Keratinocyte (primary cell): ENCODE results near the gene YAP1. TPM values are rescaled to one million over a fixed set of nuclear protein-coding genes. Genes with fewer than 3 reads are reported as not detected.

Experiments used
- DNase-seq: peaks from one replicate; pipeline ENCODE4 v3.0.0-alpha.2; 2011; ENCODE audit warnings: low read depth, missing footprints, low spot score
- FAIRE-seq: peaks from 2 replicates; lab custom pipeline; 2011; peaks lifted over from hg19 to GRCh38; lab: Jason Lieb, UNC
- H2AFZ ChIP-seq: 2 replicates; pipeline ENCODE4 v1.6.0; 2012; ENCODE audit warnings: low read length, control low read depth, inconsistent platforms; ENCODE audit not compliant: control insufficient read depth
- H3K27ac ChIP-seq: 2 replicates; pipeline ENCODE4 v1.5.1; 2011; ENCODE audit warnings: low read length; ENCODE audit not compliant: control insufficient read depth, insufficient read depth
- H3K27me3 ChIP-seq: 3 replicates; pipeline ENCODE4 v1.6.0; 2011; ENCODE audit warnings: low read length; ENCODE audit not compliant: control insufficient read depth, insufficient read depth; ENCODE audit errors: extremely low read depth
- H3K36me3 ChIP-seq, 2 experiments: 2 replicates in 1 of 2; 3 replicates in 1 of 2; pipeline ENCODE4 v1.5.1; 2011; ENCODE audit warnings: low read length in 2 of 2, mild to moderate bottlenecking in 1 of 2; ENCODE audit not compliant: control insufficient read depth in 2 of 2, insufficient read depth in 2 of 2; ENCODE audit errors: extremely low read depth in 1 of 2
- H3K4me1 ChIP-seq: 3 replicates; pipeline ENCODE4 v1.5.1; 2011; ENCODE audit warnings: low read length; ENCODE audit not compliant: control insufficient read depth, insufficient read depth; ENCODE audit errors: extremely low read depth
- H3K4me2 ChIP-seq: 3 replicates; pipeline ENCODE4 v1.6.0; 2011; ENCODE audit warnings: low read depth, low read length; ENCODE audit not compliant: control insufficient read depth, insufficient read depth; ENCODE audit errors: extremely low read depth
- H3K4me3 ChIP-seq, 3 experiments: fragments of 200-600 bp in 1 of 3; sonication (generic) in 1 of 3; 2 replicates in 2 of 3; 3 replicates in 1 of 3; pipeline ENCODE4 v1.5.1; 2011 to 2016; ENCODE audit warnings: low read length in 3 of 3, mild to moderate bottlenecking in 3 of 3, control low read depth in 2 of 3, inconsistent platforms in 1 of 3, low read depth in 1 of 3, mixed read lengths in 1 of 3, mixed run types in 1 of 3, moderate library complexity in 1 of 3; ENCODE audit not compliant: control insufficient read depth in 2 of 3, insufficient read depth in 2 of 3; ENCODE audit errors: extremely low read depth in 1 of 3
- H3K79me2 ChIP-seq: 2 replicates; pipeline ENCODE4 v1.6.0; 2012; ENCODE audit warnings: low read length; ENCODE audit not compliant: control insufficient read depth, insufficient read depth
- H3K9ac ChIP-seq: 3 replicates; pipeline ENCODE4 v1.6.0; 2011; ENCODE audit warnings: low read length; ENCODE audit not compliant: control insufficient read depth, insufficient read depth; ENCODE audit errors: extremely low read depth
- H3K9me1 ChIP-seq: 3 replicates; pipeline ENCODE4 v1.6.0; 2011; ENCODE audit warnings: low read length; ENCODE audit not compliant: control insufficient read depth, insufficient read depth; ENCODE audit errors: extremely low read depth
- H3K9me3 ChIP-seq: 2 replicates; pipeline ENCODE4 v1.5.1; 2012; ENCODE audit warnings: low read depth, low read length; ENCODE audit not compliant: control insufficient read depth
- H4K20me1 ChIP-seq: 3 replicates; pipeline ENCODE4 v1.6.0; 2011; ENCODE audit warnings: low read length; ENCODE audit not compliant: control insufficient read depth, insufficient read depth; ENCODE audit errors: extremely low read depth
- EZH2 ChIP-seq: IDR thresholded peaks from one replicate; pipeline ENCODE4 v1.6.1; 2012; ENCODE audit warnings: inconsistent platforms, mild to moderate bottlenecking, low read length, moderate library complexity
- dilution Hi-C: fragments of 300-500 bp; cut with MboI; formaldehyde crosslinking; loops from one replicate; pipeline ENCODE4 v1.7.0; 2020; ENCODE audit warnings: low sequenced_read_pairs; ENCODE audit not compliant: extremely low pct_ligation_motif_present
- polyA plus RNA-seq, 5 experiments: library from polyadenylated mRNA; depleted of rRNA in 3 of 5; stranded (reverse) in 3 of 5; stranded (forward) in 1 of 5; unstranded in 1 of 5; fragments of >200 nt; gene quantifications; 1 replicate in 1 of 5; 2 replicates in 3 of 5; 3 replicates in 1 of 5; pipeline versions ENCODE4 v1.2.1 to v1.2.3, GENCODE V29; 2011 to 2012; ENCODE audit warnings: missing spikeins in 2 of 5, low read depth in 1 of 5, low replicate concordance in 1 of 5
- TF ChIP-seq, protein P1 (sequence below), 3 experiments: IDR thresholded peaks in 1 of 3; conservative IDR thresholded peaks in 1 of 3; optimal IDR thresholded peaks in 1 of 3; 2 replicates in 2 of 3; 3 replicates in 1 of 3; pipeline versions ENCODE3 to v1.5.1; 2011; ENCODE audit warnings: low read length in 3 of 3, mild to moderate bottlenecking in 3 of 3, moderate library complexity in 2 of 3, control low read depth in 1 of 3, inconsistent platforms in 1 of 3; ENCODE audit not compliant: insufficient read depth in 2 of 3; ENCODE audit errors: extremely low read depth in 1 of 3

YAP1 gene
- polyA plus RNA-seq, 1 donor (not counting 4 experiments of a cell fraction or from before 2014, with no cell fraction given): 105 TPM

DNA sequence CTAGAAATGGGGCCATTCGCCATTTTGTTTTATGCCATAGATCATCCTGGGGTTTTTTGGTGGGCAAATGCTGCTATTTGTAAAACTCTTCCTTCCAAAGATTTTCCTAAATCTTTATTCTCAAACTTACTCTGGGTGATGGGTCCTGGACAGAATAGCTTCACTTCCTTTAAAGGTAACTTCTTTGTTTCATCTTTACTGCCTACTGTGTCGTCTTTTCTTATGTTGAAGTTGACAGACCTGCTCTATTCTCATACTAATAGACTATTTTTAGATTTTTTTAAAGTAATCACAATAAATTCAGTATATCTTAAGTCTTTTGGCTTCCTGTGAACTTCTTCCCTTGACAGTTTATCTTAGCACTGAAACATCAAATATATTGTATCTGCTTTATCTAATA is 98.6 kb downstream of the YAP1 start:
- Histone ChIP-seq H3K9me1 (no peaks in the 10 kb centered on the region), H3K4me1 (peaks cover 5% of the 10 kb centered on the region), H3K79me2 (peaks cover 2% of the 10 kb centered on the region), H3K27ac (no peak overlapping the region), H3K36me3 (peaks cover 16 to 27% of the 10 kb centered on the region in 2 experiments), H3K4me2 (no peak overlapping the region), H4K20me1 (no peaks in the 10 kb centered on the region), H2AFZ (no peak overlapping the region), H3K9ac (no peak overlapping the region), H3K27me3 (no peaks in the 10 kb centered on the region), H3K4me3 (no peak overlapping the region), H3K9me3 (no peaks in the 10 kb centered on the region)
- dilution Hi-C loops: no loop called here
- TF ChIP-seq EZH2: no peak
- TF ChIP-seq, protein P1, sequence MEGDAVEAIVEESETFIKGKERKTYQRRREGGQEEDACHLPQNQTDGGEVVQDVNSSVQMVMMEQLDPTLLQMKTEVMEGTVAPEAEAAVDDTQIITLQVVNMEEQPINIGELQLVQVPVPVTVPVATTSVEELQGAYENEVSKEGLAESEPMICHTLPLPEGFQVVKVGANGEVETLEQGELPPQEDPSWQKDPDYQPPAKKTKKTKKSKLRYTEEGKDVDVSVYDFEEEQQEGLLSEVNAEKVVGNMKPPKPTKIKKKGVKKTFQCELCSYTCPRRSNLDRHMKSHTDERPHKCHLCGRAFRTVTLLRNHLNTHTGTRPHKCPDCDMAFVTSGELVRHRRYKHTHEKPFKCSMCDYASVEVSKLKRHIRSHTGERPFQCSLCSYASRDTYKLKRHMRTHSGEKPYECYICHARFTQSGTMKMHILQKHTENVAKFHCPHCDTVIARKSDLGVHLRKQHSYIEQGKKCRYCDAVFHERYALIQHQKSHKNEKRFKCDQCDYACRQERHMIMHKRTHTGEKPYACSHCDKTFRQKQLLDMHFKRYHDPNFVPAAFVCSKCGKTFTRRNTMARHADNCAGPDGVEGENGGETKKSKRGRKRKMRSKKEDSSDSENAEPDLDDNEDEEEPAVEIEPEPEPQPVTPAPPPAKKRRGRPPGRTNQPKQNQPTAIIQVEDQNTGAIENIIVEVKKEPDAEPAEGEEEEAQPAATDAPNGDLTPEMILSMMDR (optimal IDR thresholded peaks at IDR 0.05 in 1 of 3, IDR thresholded peaks at IDR 0.05 in 1 of 3, conservative IDR thresholded peaks at IDR 0.05 in 1 of 3; ENCODE audit: extremely low read depth in 1 of 3, insufficient read depth in 2 of 3, low read length in 3 of 3): no peak
- FAIRE-seq: no peak
- DNase-seq: no peak

DNA sequence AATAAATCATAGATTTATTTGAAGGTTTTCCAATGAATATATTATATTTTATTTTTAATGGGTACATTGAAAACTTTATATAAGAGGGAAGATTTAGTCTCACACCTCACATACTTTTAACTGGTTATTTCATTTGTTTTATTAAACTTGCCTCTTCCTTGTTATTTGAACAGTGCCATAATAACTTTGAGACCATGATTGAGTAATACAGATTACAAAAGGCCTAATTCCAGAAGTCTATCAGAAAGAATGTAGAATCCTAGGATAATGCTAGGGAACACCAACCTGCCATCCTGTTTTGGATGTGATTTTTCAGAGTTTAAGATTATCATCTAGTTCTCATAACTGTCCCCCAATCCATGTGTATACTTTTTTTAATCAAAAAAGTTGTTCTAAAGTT is 104.4 kb downstream of the YAP1 start:
- H3K9me1 ChIP-seq: no peaks in the 10 kb centered on the region
- peaks cover 6 to 24% of the 10 kb centered on the region in 2 experiments for H3K36me3 ChIP-seq
- H3K9me3 ChIP-seq: no peaks in the 10 kb centered on the region
- FAIRE-seq (no peak), DNase-seq (no peak)
- peaks cover 2% of the 10 kb centered on the region for H3K79me2 ChIP-seq
- no peak overlapping the region for H2AFZ ChIP-seq
- H3K27ac ChIP-seq: no peak overlapping the region
- H3K4me2 ChIP-seq: no peak overlapping the region
- no peak overlapping the region for H3K4me3 ChIP-seq
- H3K4me1 ChIP-seq: no peaks in the 10 kb centered on the region
- H3K27me3 ChIP-seq: no peaks in the 10 kb centered on the region
- TF ChIP-seq, protein P1 (optimal IDR thresholded peaks at IDR 0.05 in 1 of 3, IDR thresholded peaks at IDR 0.05 in 1 of 3, conservative IDR thresholded peaks at IDR 0.05 in 1 of 3; ENCODE audit: extremely low read depth in 1 of 3, insufficient read depth in 2 of 3, low read length in 3 of 3): no peak
- no peak for TF ChIP-seq EZH2
- H4K20me1 ChIP-seq: no peaks in the 10 kb centered on the region
- H3K9ac ChIP-seq: no peak overlapping the region
- dilution Hi-C loops: no loop called here
